Mesothelial cell of epicardium (in vitro differentiated cells): Measurements from ENCODE around the gene AMN. TPM values are rescaled to one million over a fixed set of nuclear protein-coding genes. Genes with fewer than 3 reads are reported as not detected.

Experiments
- DNase-seq, 2 experiments: peaks; one replicate each; pipeline ENCODE4 v3.0.0; 2021; ENCODE audit warnings: low spot score in 2 of 2; ENCODE audit not compliant: unreplicated experiment in 2 of 2
- H3K27ac Mint-ChIP-seq: 2 replicates; pipeline ENCODE4 v1.8.0; 2021; ENCODE audit warnings: mixed read lengths
- H3K27me3 Mint-ChIP-seq: 2 replicates; pipeline ENCODE4 v1.8.0; 2021; ENCODE audit warnings: low read depth, mixed read lengths
- H3K36me3 Mint-ChIP-seq: 2 replicates; pipeline ENCODE4 v1.8.0; 2021; ENCODE audit warnings: mixed read lengths
- H3K4me1 Mint-ChIP-seq: 2 replicates; pipeline ENCODE4 v1.8.0; 2021; ENCODE audit warnings: mixed read lengths
- H3K4me3 Mint-ChIP-seq: 2 replicates; pipeline ENCODE4 v1.8.0; 2021; ENCODE audit warnings: mild to moderate bottlenecking, moderate library complexity, mixed read lengths
- H3K9me3 Mint-ChIP-seq: 2 replicates; pipeline ENCODE4 v1.8.0; 2021; ENCODE audit warnings: mixed read lengths
- total RNA-seq: library from RNA; stranded (reverse); gene quantifications from 3 replicates; pipeline ENCODE4 v1.2.1, GENCODE V29; 2021
- TF ChIP-seq, protein P1 (sequence below): fragments of 200-600 bp; sonication (generic); IDR thresholded peaks from one replicate; pipeline ENCODE4 v1.5.0; 2021; ENCODE audit warnings: antibody characterized with exemption; ENCODE audit not compliant: unreplicated experiment

AMN gene
- total RNA-seq, 1 donor from 2014 or later, result 2.5 TPM

- H3K27ac Mint-ChIP-seq, result no peak overlapping the region
- peaks cover 2% of the 10 kb centered on the region for H3K4me1 Mint-ChIP-seq
- no peaks in the 10 kb centered on the region for H3K9me3 Mint-ChIP-seq
- TF ChIP-seq, protein P1, sequence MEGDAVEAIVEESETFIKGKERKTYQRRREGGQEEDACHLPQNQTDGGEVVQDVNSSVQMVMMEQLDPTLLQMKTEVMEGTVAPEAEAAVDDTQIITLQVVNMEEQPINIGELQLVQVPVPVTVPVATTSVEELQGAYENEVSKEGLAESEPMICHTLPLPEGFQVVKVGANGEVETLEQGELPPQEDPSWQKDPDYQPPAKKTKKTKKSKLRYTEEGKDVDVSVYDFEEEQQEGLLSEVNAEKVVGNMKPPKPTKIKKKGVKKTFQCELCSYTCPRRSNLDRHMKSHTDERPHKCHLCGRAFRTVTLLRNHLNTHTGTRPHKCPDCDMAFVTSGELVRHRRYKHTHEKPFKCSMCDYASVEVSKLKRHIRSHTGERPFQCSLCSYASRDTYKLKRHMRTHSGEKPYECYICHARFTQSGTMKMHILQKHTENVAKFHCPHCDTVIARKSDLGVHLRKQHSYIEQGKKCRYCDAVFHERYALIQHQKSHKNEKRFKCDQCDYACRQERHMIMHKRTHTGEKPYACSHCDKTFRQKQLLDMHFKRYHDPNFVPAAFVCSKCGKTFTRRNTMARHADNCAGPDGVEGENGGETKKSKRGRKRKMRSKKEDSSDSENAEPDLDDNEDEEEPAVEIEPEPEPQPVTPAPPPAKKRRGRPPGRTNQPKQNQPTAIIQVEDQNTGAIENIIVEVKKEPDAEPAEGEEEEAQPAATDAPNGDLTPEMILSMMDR, result no peak
- H3K36me3 Mint-ChIP-seq, result peaks cover 4% of the 10 kb centered on the region
- H3K27me3 Mint-ChIP-seq, result peaks cover 41% of the 10 kb centered on the region
- no peak for DNase-seq
- peak overlapping the region; percentile 22 for H3K4me3 Mint-ChIP-seq
Measured at GRCh38 chr14:102929241-102930137, 7.0 kb downstream of the AMN start.

DNA sequence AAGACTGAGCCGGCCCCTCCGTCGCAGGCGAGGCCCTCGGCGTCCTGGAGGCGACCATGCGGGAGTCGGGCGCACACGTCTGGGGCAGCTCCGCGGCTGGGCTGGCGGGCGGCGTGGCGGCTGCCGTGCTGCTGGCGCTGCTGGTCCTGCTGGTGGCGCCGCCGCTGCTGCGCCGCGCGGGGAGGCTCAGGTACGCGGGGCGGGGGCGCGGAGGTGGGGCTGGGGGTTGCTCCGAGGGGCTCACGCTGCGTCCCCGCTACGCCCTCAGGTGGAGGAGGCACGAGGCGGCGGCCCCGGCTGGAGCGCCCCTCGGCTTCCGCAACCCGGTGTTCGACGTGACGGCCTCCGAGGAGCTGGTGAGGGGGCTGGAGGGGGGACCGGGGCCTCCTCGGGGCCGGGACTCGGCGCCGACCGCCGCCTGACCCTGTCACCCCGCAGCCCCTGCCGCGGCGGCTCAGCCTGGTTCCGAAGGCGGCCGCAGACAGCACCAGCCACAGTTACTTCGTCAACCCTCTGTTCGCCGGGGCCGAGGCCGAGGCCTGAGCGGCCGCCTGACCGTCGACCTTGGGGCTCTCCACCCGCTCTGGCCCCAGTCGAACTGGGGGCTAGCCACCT, 7.8 kb downstream of the AMN start:
- H3K27me3 Mint-ChIP-seq, result peaks cover 40% of the 10 kb centered on the region

DNA sequence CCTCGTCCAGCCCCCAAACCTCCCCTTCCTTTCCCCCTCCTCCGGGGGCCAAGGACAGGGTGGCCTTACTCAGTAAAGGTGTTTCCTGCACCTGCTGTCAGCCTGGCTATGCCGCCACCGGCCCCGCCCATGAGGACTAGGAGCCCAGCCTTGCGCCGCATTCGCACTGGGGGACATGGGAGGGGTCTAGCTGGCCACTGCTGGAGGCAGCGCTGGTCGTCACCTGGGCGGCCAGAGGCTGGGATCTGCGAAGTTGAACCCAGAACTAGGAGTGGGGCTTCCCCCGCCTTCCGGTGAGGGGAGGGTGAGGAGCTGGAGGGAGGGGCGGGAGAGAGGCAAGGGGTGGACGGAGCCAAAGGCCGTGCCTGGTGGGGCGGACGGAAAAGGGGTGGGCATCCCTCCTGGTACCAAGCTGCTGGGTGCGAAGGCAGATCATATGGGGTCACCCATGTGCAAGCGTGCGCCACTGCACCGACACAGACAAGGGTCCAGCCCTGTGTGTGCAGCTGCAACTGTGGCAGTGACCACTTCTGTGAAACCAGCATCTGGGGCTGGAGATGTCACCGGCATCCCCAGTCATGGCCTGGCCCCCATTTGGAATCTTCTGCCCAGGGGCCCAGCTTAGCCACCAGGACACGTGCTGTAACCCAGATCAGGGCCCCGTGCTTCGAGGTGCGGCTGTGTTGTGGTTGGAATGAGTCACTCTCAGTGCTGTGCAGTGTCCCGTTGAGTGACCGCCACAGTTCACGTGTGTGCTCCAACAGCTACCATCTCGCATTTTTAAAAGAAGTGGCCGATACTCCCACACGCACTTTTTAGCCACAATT, 8.5 kb downstream of the AMN start:
- DNase-seq, result no peak
- peaks cover 37% of the 10 kb centered on the region for H3K27me3 Mint-ChIP-seq
- H3K4me1 Mint-ChIP-seq, result peaks cover 2% of the 10 kb centered on the region
- no peaks in the 10 kb centered on the region for H3K9me3 Mint-ChIP-seq
- peaks cover 9% of the 10 kb centered on the region for H3K36me3 Mint-ChIP-seq
- H3K4me3 Mint-ChIP-seq, result peak overlapping the region; percentile 15
- no peak overlapping the region for H3K27ac Mint-ChIP-seq
- TF ChIP-seq, protein P1, result no peak

More for the DNA sequence above, 7.8 kb downstream of the AMN start:
- Mint-ChIP-seq H3K4me3 (no peak overlapping the region), H3K36me3 (peaks cover 9% of the 10 kb centered on the region), H3K9me3 (no peaks in the 10 kb centered on the region), H3K4me1 (peaks cover 2% of the 10 kb centered on the region), H3K27ac (no peak overlapping the region)
- TF ChIP-seq, protein P1, result no peak
- no peak for DNase-seq

DNA sequence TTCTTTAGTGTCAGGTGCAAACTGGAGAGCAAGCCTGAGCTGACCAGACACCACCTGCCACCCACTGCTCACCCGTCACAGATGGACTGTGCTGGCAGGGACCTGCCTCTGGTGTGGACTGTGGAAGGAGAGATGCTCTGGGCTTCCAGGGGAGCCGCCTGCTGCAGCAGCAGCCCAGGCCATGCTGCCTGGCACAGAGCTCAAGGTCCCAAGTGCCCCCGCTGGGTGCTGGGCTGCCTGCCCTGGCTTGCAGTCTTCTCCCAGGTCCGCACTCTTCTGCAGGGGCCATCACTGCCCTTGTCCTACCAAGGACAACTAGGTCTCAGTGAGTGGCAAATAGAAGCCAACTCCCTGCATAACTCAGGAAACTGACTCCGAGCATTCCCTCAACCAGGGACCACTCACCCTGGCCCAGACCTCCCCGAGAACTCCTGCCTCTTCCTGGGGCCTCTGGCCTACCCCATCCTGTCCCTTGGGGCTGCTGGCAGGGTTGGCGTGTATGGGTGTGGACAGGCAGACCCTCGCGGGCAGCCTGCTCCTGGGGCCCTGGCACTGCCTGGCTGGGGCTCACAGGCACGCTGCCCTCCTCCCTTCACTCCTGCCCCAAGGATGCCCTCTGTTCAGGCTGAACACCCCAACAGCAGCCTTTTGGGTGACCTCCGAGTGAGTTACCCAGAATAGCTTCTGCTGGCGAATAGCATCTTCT, 9.3 kb downstream of the AMN start:
- no peak overlapping the region for H3K27ac Mint-ChIP-seq
- peaks cover 2% of the 10 kb centered on the region for H3K4me1 Mint-ChIP-seq
- peak overlapping the region; percentile 15 for H3K4me3 Mint-ChIP-seq
- no peaks in the 10 kb centered on the region for H3K9me3 Mint-ChIP-seq
- DNase-seq, result no peak
- peaks cover 31% of the 10 kb centered on the region for H3K27me3 Mint-ChIP-seq
- H3K36me3 Mint-ChIP-seq, result peaks cover 9% of the 10 kb centered on the region
- TF ChIP-seq, protein P1, result no peak
